ENCODE results near the gene TESK1. TPM values are rescaled to one million over a fixed set of nuclear protein-coding genes. Genes with fewer than 3 reads are reported as not detected.
"Not testable (repeated sequence)": the region's sequence is repeated elsewhere in the genome, so short reads cannot be mapped to it uniquely, and the experiment has no call there.

TESK1 gene
- total RNA-seq, 2 donors from 2014 or later: 19.4 to 61.3 TPM

- Mint-ChIP-seq H3K27ac (peak overlapping the region; percentile 96 to 100), H3K36me3 (peaks cover 15 to 22% of the 10 kb centered on the region in 2 donors), H3K9me3 (peaks cover 0 to 8% of the 10 kb centered on the region in 2 donors)
- peak; percentile 98 to 100 for DNase-seq (ENCODE audit: low spot score in 2 of 2)
- ATAC-seq: peak; percentile 88 to 92
Measured at GRCh38 chr9:35603986-35604577, 980 bp upstream of the TESK1 start.

DNA sequence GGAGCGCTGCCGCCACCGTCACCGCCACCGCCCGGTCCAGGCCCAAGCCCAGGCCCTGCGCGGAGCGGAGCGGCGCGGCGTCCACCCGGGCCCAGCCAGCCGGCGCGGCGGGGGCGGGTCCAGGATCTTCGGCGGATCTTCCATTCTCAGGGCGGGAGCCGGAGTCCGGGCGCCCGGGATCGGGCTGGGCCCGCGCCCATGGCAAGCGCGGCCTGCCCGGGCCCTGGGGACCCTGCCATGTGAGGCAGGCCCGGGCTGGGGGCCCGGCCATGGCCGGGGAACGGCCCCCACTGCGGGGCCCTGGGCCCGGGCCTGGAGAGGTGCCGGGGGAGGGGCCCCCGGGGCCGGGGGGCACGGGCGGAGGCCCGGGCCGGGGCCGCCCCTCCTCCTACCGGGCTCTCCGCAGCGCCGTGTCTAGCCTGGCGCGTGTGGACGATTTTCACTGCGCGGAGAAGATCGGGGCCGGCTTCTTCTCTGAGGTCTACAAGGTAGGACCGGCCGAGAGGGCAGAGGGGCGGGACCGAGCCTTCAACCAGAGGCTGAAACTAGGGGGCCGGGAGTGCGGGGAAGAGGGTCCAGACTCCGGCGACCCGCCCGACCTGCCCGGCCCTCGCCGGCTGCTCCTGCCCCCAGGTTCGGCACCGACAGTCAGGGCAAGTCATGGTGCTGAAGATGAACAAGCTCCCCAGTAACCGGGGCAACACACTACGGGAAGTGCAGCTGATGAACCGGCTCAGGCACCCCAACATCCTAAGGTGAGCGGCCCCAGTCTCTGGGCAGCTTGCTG, 482 bp downstream of the TESK1 start:
- H3K27ac Mint-ChIP-seq: no peak overlapping the region
- ATAC-seq (no peak), DNase-seq (ENCODE audit: low spot score in 2 of 2) (peak in 1 of 2 donors; percentile 39)
- H3K36me3 Mint-ChIP-seq: peaks cover 15 to 22% of the 10 kb centered on the region in 2 donors
- peaks cover 0 to 8% of the 10 kb centered on the region in 2 donors for H3K9me3 Mint-ChIP-seq

DNA sequence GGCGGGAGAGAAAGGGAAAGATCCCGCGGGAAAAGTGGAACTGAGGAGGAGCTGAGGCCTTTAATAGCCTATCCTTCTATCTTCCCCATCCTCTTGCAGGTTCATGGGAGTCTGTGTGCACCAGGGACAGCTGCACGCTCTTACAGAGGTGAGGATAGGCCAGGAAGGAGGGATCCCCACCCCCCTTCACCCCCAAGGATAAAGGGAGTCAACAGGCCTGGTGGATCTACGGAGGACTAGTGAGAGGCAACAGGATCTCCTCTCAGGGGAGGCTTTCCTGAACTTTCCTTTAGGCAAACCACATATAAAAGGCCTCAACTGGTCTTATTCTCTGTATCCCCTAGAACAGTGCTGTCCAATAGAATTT, 1.1 kb downstream of the TESK1 start:
- DNase-seq (ENCODE audit: low spot score in 2 of 2): no peak
- ATAC-seq: no peak
- Mint-ChIP-seq H3K9me3 (peaks cover 0 to 8% of the 10 kb centered on the region in 2 donors), H3K36me3 (peaks cover 15 to 22% of the 10 kb centered on the region in 2 donors), H3K27ac (no peak overlapping the region)

GRCh38 chr9:35606726-35607125, 1.7 kb downstream of the TESK1 start:
- H3K9me3 Mint-ChIP-seq: peaks cover 0 to 8% of the 10 kb centered on the region in 2 donors
- no peak for DNase-seq (ENCODE audit: low spot score in 2 of 2)
- H3K27ac Mint-ChIP-seq: no peak overlapping the region
- no peak for ATAC-seq
- peaks cover 15 to 22% of the 10 kb centered on the region in 2 donors for H3K36me3 Mint-ChIP-seq

- no peak overlapping the region for H3K27ac Mint-ChIP-seq
Measured at GRCh38 chr9:35608221-35608620, 3.2 kb downstream of the TESK1 start.

DNA sequence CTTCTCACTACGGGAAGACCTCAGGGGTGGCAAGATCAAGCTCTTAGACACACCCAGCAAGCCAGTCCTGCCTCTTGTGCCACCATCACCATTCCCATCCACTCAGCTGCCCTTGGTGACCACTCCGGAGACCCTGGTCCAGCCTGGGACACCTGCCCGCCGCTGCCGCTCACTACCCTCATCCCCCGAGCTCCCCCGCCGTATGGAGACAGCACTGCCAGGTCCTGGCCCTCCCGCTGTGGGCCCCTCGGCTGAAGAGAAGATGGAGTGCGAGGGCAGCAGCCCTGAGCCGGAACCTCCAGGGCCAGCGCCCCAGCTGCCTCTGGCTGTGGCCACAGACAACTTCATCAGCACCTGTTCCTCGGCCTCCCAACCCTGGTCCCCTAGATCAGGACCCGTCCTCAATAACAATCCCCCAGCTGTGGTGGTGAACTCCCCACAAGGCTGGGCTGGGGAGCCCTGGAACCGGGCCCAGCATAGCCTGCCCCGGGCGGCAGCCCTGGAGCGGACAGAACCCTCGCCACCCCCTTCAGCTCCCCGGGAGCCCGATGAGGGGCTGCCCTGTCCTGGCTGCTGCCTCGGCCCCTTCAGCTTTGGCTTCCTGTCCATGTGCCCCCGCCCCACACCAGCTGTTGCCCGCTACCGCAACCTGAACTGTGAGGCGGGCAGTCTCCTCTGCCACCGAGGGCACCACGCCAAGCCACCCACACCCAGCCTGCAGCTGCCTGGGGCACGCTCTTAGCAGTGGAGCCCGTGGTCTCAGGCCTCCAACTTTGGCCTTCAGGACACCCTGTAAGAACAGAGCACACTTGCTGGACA, 4.1 kb downstream of the TESK1 start:
- no peak for ATAC-seq
- Mint-ChIP-seq H3K36me3 (peaks cover 3% of the 10 kb centered on the region in 2 donors), H3K9me3 (no peaks in the 10 kb centered on the region), H3K27ac (no peak overlapping the region)
- no peak for DNase-seq (ENCODE audit: low spot score in 2 of 2)

More at GRCh38 chr9:35608221-35608620, 3.2 kb downstream of the TESK1 start:
- Mint-ChIP-seq H3K36me3 (peaks cover 13% of the 10 kb centered on the region in 2 donors), H3K9me3 (peaks cover 0 to 5% of the 10 kb centered on the region in 2 donors)
- DNase-seq (ENCODE audit: low spot score in 2 of 2) (no peak), ATAC-seq (no peak)

DNA sequence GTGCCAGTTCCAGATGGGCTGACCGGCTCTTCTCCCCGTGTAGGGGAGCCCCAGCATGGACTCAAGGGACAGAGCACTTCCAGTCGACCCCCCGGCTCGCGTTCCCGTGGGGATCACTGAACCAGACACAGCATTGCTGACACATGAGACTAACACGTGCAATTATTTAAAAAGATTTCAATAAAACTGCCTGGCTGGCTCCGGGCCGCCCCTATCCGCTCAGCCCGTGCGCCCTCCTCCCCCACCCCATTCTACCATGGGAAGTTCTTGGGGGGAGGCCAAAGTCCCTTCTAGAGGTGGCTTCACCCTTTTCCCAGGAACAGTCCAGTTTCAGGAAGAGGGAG, 4.7 kb downstream of the TESK1 start:
- H3K9me3 Mint-ChIP-seq: no peaks in the 10 kb centered on the region
- no peaks in the 10 kb centered on the region for H3K36me3 Mint-ChIP-seq
- ATAC-seq: no peak
- H3K27ac Mint-ChIP-seq: no peak overlapping the region
- no peak for DNase-seq (ENCODE audit: low spot score in 2 of 2)

- no peaks in the 10 kb centered on the region for H3K36me3 Mint-ChIP-seq
- H3K9me3 Mint-ChIP-seq: no peaks in the 10 kb centered on the region
- DNase-seq (ENCODE audit: low spot score in 2 of 2) (peak in 1 of 2 donors; percentile 51), ATAC-seq (peak; percentile 75 to 83)
- H3K27ac Mint-ChIP-seq: no peak overlapping the region
Measured at GRCh38 chr9:35611230-35611797, 6.3 kb downstream of the TESK1 start.

DNA sequence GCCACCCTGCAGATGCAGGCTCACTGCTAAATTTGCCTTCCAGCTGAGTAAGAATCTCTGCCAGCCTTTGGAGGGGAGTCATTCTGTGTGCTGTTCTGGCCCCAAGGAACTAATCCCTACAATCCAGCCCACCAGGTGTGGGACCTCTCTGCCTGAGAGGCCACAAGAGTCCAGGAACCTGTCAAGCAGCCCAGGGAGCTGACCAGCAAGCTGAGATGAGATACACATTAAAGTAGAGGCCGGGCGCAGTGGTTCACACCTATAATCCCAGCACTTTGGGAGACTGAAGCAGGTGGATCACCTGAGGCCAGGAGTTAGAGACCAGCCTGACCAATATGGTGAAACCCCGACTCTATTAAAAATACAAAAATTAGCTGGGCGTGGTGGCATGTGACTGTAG, 7.0 kb downstream of the TESK1 start:
- ATAC-seq; DNase-seq (ENCODE audit: low spot score in 2 of 2); H3K9me3 Mint-ChIP-seq; H3K27ac Mint-ChIP-seq; H3K36me3 Mint-ChIP-seq: not testable (repeated sequence)

- ATAC-seq (no peak), DNase-seq (ENCODE audit: low spot score in 2 of 2) (no peak)
- H3K36me3 Mint-ChIP-seq: no peaks in the 10 kb centered on the region
- H3K27ac Mint-ChIP-seq: no peak overlapping the region
- H3K9me3 Mint-ChIP-seq: no peaks in the 10 kb centered on the region
Measured at GRCh38 chr9:35612843-35613242, 7.8 kb downstream of the TESK1 start.

- DNase-seq (ENCODE audit: low spot score in 2 of 2) (no peak), ATAC-seq (no peak)
- no peaks in the 10 kb centered on the region for H3K9me3 Mint-ChIP-seq
- H3K36me3 Mint-ChIP-seq: no peaks in the 10 kb centered on the region
- H3K27ac Mint-ChIP-seq: peak overlapping the region; percentile 1 to 86
Measured at GRCh38 chr9:35615981-35616680, 11.1 kb downstream of the TESK1 start.

GRCh38 chr9:35616681-35617459, 11.8 kb downstream of the TESK1 start:
- peak overlapping the region; percentile 86 to 88 for H3K27ac Mint-ChIP-seq
- ATAC-seq: peak; percentile 76
- H3K9me3 Mint-ChIP-seq: no peaks in the 10 kb centered on the region
- no peaks in the 10 kb centered on the region for H3K36me3 Mint-ChIP-seq
- peak; percentile 64 to 82 for DNase-seq (ENCODE audit: low spot score in 2 of 2)

DNA sequence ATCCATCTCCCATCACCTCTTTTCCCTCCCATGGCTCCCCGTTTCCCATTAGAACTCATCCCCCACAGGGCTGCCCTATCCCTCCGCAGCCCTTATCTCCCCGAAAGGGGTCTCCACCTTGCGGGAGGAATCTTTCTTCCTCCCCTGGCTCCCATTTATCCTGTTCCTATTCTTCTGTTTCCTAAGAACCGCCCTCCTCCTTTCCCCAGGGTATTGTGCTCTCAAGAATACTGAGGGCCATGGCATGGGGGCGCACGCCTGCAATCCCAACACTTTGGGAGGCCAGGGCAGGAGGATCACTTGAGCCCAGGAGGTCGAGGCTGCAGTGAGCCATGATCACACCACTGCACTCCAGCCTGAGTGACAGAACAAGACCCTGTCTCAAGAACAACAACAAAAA, 12.5 kb downstream of the TESK1 start:
- H3K36me3 Mint-ChIP-seq: no peaks in the 10 kb centered on the region
- ATAC-seq (no peak), DNase-seq (ENCODE audit: low spot score in 2 of 2) (no peak)
- peak overlapping the region; percentile 86 to 88 for H3K27ac Mint-ChIP-seq
- no peaks in the 10 kb centered on the region for H3K9me3 Mint-ChIP-seq

GRCh38 chr9:35618325-35618727, 13.3 kb downstream of the TESK1 start, which contains the start of gene CD72:
CD72 (minus strand) TSS chr9:35618413; CDS start chr9:35618303, 110 bp downstream.
- no peaks in the 10 kb centered on the region for H3K36me3 Mint-ChIP-seq
- peak within 1 kb of the TSS; percentile 86 to 88 for H3K27ac Mint-ChIP-seq
- DNase-seq (ENCODE audit: low spot score in 2 of 2) (no peak), ATAC-seq (no peak)
- H3K9me3 Mint-ChIP-seq: no peaks in the 10 kb centered on the region
